K562 (cell line): ENCODE measurements around the gene CDKN2C. TPM values are rescaled to one million over a fixed set of nuclear protein-coding genes. Genes with fewer than 3 reads are reported as not detected.

ENCODE experiments used
- CBFB ChIP-seq: sonication (generic); formaldehyde crosslinking; IDR thresholded peaks from 2 replicates; pipeline ENCODE4 v1.4.0; 2020; ENCODE audit warnings: mild to moderate bottlenecking, missing genetic modification reagents
- E2F5 ChIP-seq: sonication (generic); formaldehyde crosslinking; IDR thresholded peaks from 2 replicates; pipeline ENCODE4 v1.8.0; 2022; ENCODE audit warnings: mild to moderate bottlenecking, missing genetic modification reagents
- E2F6 ChIP-seq, 2 experiments: IDR thresholded peaks; 2 replicates each; pipeline ENCODE4 v1.6.1; 2011; ENCODE audit warnings: borderline replicate concordance in 1 of 2, control low read depth in 1 of 2, low read depth in 1 of 2, low read length in 1 of 2, mild to moderate bottlenecking in 1 of 2, mixed read lengths in 1 of 2, moderate library complexity in 1 of 2; ENCODE audit not compliant: insufficient read depth in 1 of 2, insufficient read length in 1 of 2, poor library complexity in 1 of 2, severe bottlenecking in 1 of 2; ENCODE audit errors: extremely low read depth in 1 of 2
- NR1H2 ChIP-seq: sonication (generic); formaldehyde crosslinking; IDR thresholded peaks from 2 replicates; pipeline ENCODE4 v1.4.0; 2020; ENCODE audit warnings: mild to moderate bottlenecking, missing genetic modification reagents
- NR2C2 ChIP-seq, 2 experiments: fragments of 200-800 bp in 1 of 2; sonication (Bioruptor generic) in 1 of 2; sonication (generic) in 1 of 2; formaldehyde crosslinking in 1 of 2; IDR thresholded peaks; 2 replicates each; pipeline versions ENCODE4 v1.6.1 to v1.8.0; 2016 to 2022; ENCODE audit warnings: mild to moderate bottlenecking in 1 of 2, missing compliant biosample characterization in 1 of 2, missing genetic modification characterization in 1 of 2, missing genetic modification reagents in 1 of 2
- PHTF2 ChIP-seq: fragments of 250-450 bp; sonication (Bioruptor Pico); IDR thresholded peaks from 2 replicates; pipeline ENCODE4 v1.5.0; 2021; ENCODE audit warnings: mild to moderate bottlenecking
- RREB1 ChIP-seq: fragments of 250-450 bp; sonication (Bioruptor Pico); IDR thresholded peaks from 2 replicates; pipeline ENCODE4 v1.4.0; 2020
- ZNF24 ChIP-seq: fragments of 450-650 bp; IDR thresholded peaks from 2 replicates; pipeline ENCODE4 v1.6.1; 2016
- ZNF311 ChIP-seq: fragments of 250-450 bp; sonication (Bioruptor Pico); IDR thresholded peaks from 2 replicates; pipeline ENCODE4 v1.4.0; 2020; ENCODE audit warnings: mild to moderate bottlenecking, moderate library complexity
- ZNF445 ChIP-seq: fragments of 250-450 bp; sonication (Bioruptor Pico); IDR thresholded peaks from 2 replicates; pipeline ENCODE4 v1.4.0; 2020; ENCODE audit warnings: low read depth, mild to moderate bottlenecking, moderate library complexity
- ZNF707 ChIP-seq: fragments of 250-450 bp; sonication (Bioruptor Pico); conservative IDR thresholded peaks from 2 replicates; pipeline ENCODE4 v1.8.0; 2022; ENCODE audit warnings: inconsistent platforms, mild to moderate bottlenecking, moderate library complexity
- polyA plus RNA-seq, 8 experiments: library from polyadenylated mRNA; depleted of rRNA in 4 of 8; stranded (reverse) in 5 of 8; unstranded in 3 of 8; fragments of >200 nt; fragmentation: Nextera tagmentation in 2 of 8; fragmentation: Illumina TruSeq in 1 of 8; extraction: Ambion mirVana in 2 of 8; extraction: Trizol in 1 of 8; gene quantifications; 2 replicates each; pipeline versions ENCODE4 v1.2.1 to v1.2.3, GENCODE V29; 2011 to 2014; ENCODE audit warnings: inconsistent platforms in 1 of 8, missing spikeins in 1 of 8
- total RNA-seq, 7 experiments: library from RNA; depleted of rRNA in 6 of 7; stranded (reverse); fragments of >200 nt in 6 of 7; fragmentation: Illumina TruSeq in 2 of 7; extraction: Trizol in 2 of 7; gene quantifications; 2 replicates each; pipeline versions ENCODE4 v1.2.1 to v1.2.3, GENCODE V29; 2011 to 2021; ENCODE audit warnings: low replicate concordance in 1 of 7
- TF ChIP-seq, protein P1 (sequence below): fragments of 150-350 bp; IDR thresholded peaks from 2 replicates; pipeline ENCODE4 v1.6.1; 2014; ENCODE audit warnings: low read depth, mild to moderate bottlenecking, low read length, borderline replicate concordance
- TF ChIP-seq, protein P2 (sequence below), 2 experiments: fragments of 450-650 bp in 1 of 2; sonication (generic) in 1 of 2; formaldehyde crosslinking; conservative IDR thresholded peaks; 2 replicates each; pipeline versions ENCODE4 v1.4.0 to v1.8.1; 2020 to 2022; ENCODE audit warnings: mild to moderate bottlenecking in 1 of 2, missing genetic modification reagents in 1 of 2

Gene CDKN2C
- total and polyA plus RNA-seq, 9 of the 15 experiments (the other 6 are each of a cell fraction or from before 2014, with no cell fraction given) = 11.9 to 74.3 (median 45.9) TPM

GRCh38 chr1:50978852-50979781, 9.1 kb downstream of the CDKN2C start (continued):
- no peak for TF ChIP-seq E2F6 (IDR thresholded peaks at IDR 0.05; ENCODE audit: borderline replicate concordance in 1 of 2, extremely low read depth in 1 of 2, insufficient read depth in 1 of 2, insufficient read length in 1 of 2, low read depth in 1 of 2, low read length in 1 of 2, poor library complexity in 1 of 2, severe bottlenecking in 1 of 2)
- no peak for TF ChIP-seq NR1H2
- TF ChIP-seq RREB1 (CRISPR knock-in tag) = peak; percentile 54; the same call in 1 of the 2 replicates
- no peak for TF ChIP-seq CBFB (CRISPR knock-in tag)
- no peak for TF ChIP-seq PHTF2 (CRISPR knock-in tag)
- no peak for TF ChIP-seq NR2C2 (CRISPR knock-in tag; IDR thresholded peaks at IDR 0.05)
- no peak for TF ChIP-seq NR2C2 (tag; IDR thresholded peaks at IDR 0.05)
- peak; percentile 30; the same call in 1 of the 2 replicates for TF ChIP-seq ZNF311
- TF ChIP-seq, protein P1, sequence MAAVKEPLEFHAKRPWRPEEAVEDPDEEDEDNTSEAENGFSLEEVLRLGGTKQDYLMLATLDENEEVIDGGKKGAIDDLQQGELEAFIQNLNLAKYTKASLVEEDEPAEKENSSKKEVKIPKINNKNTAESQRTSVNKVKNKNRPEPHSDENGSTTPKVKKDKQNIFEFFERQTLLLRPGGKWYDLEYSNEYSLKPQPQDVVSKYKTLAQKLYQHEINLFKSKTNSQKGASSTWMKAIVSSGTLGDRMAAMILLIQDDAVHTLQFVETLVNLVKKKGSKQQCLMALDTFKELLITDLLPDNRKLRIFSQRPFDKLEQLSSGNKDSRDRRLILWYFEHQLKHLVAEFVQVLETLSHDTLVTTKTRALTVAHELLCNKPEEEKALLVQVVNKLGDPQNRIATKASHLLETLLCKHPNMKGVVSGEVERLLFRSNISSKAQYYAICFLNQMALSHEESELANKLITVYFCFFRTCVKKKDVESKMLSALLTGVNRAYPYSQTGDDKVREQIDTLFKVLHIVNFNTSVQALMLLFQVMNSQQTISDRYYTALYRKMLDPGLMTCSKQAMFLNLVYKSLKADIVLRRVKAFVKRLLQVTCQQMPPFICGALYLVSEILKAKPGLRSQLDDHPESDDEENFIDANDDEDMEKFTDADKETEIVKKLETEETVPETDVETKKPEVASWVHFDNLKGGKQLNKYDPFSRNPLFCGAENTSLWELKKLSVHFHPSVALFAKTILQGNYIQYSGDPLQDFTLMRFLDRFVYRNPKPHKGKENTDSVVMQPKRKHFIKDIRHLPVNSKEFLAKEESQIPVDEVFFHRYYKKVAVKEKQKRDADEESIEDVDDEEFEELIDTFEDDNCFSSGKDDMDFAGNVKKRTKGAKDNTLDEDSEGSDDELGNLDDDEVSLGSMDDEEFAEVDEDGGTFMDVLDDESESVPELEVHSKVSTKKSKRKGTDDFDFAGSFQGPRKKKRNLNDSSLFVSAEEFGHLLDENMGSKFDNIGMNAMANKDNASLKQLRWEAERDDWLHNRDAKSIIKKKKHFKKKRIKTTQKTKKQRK = no peak
- no peak for TF ChIP-seq ZNF445
- TF ChIP-seq, protein P2, sequence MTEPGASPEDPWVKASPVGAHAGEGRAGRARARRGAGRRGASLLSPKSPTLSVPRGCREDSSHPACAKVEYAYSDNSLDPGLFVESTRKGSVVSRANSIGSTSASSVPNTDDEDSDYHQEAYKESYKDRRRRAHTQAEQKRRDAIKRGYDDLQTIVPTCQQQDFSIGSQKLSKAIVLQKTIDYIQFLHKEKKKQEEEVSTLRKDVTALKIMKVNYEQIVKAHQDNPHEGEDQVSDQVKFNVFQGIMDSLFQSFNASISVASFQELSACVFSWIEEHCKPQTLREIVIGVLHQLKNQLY (CRISPR knock-in tag; conservative IDR thresholded peaks at IDR 0.05) = no peak
- peak; percentile 71 for TF ChIP-seq ZNF24
- no peak for TF ChIP-seq ZNF707 (CRISPR knock-in tag)
- TF ChIP-seq E2F5 (CRISPR knock-in tag) = no peak
